GM12891 (cell line): ENCODE measurements around the gene RNF144A.

Experiments used
- PAX5 ChIP-seq: IDR thresholded peaks from 2 replicates; pipeline ENCODE4 v1.6.1; 2011; ENCODE audit warnings: low read length, moderate library complexity, mild to moderate bottlenecking; ENCODE audit not compliant: insufficient read depth, severe bottlenecking
- POLR2A ChIP-seq: IDR thresholded peaks from 2 replicates; pipeline ENCODE4 v1.6.1; 2011; ENCODE audit warnings: low read depth, low read length, control low read depth
- POLR2AphosphoS5 ChIP-seq: IDR thresholded peaks from 2 replicates; pipeline ENCODE4 v1.6.1; 2011; ENCODE audit warnings: low read depth, low read length, control low read depth
- POU2F2 ChIP-seq: IDR thresholded peaks from 2 replicates; pipeline ENCODE4 v1.6.1; 2011; ENCODE audit warnings: low read depth, mild to moderate bottlenecking, control low read depth, low read length, moderate library complexity
- TAF1 ChIP-seq: IDR thresholded peaks from 2 replicates; pipeline ENCODE4 v1.6.1; 2011; ENCODE audit warnings: low read depth, low read length, control low read depth

DNA sequence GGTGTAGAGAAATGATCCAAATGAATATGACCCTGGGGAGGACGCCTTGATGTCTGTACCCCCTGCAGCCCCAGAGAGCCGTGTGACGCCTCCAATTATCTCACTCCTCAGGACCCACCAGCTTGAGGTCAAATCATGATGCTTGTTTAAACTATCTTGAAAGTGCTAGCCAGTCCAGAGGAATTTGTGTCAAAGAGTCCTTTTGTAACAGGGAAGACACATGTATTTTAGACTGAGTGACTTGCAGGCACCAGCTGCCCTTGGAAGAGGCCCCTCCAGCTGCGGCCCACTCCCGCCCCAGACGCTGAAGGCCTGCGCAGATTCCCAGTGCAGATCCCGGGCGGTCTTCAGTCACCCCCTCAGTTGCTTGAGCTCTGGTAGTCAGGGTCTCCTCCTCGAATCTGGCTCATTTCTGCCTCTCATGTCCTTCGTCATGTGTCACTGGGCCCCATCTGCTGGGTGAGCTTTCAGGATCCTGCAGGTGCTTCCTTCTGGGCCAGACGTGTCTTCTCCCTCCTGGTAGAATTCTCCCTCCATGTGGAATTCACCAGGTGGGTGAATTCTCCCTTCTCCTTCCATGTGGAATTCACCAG is 77.4 kb downstream of the RNF144A start:
- no peak for TF ChIP-seq POLR2AphosphoS5
- TF ChIP-seq POLR2A: no peak
- TF ChIP-seq TAF1: no peak
- TF ChIP-seq PAX5: no peak
- TF ChIP-seq POU2F2: no peak
